ENCODE results near the gene TMEM192. TPM values are rescaled to one million over a fixed set of nuclear protein-coding genes. Genes with fewer than 3 reads are reported as not detected.
"Not testable (repeated sequence)": the region's sequence is repeated elsewhere in the genome, so short reads cannot be mapped to it uniquely, and the experiment has no call there.

Gene TMEM192
- total and polyA plus RNA-seq, 2 of the 13 experiments (the other 11 are each of a cell fraction or from before 2014, with no cell fraction given): 19.8 to 19.9 TPM

DNA sequence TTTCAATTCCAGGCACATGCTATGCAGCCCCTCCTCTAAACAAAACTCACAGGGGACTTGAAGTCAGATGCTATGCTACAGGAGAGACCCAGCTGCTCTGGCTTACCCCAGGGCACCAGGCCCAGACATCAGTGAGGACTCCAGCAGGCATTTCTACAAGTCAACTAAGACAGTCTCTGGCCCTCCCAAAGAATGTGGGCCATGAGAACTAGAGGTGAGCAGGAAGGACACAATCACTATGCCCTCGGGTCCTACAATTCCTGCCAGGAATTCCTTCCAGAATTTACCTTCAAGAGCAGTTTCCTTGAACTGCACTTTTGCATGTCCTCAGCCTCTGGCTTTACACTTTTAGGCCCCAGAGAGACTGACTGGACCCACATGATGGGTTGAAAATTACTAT, 17.4 kb downstream of the TMEM192 start:
- H3K27me3 ChIP-seq (ENCODE audit: control insufficient read depth in 1 of 2, insufficient read depth in 2 of 2, low read length in 2 of 2): no peaks in the 10 kb centered on the region
- H3K27ac ChIP-seq (ENCODE audit: extremely low read length, insufficient read depth, low read length): no peak overlapping the region
- H2AFZ ChIP-seq (ENCODE audit: low read length): no peak overlapping the region
- peaks cover 3 to 7% of the 10 kb centered on the region in 2 experiments; a peak in 2 of 5 replicates for H3K36me3 ChIP-seq (replicated peaks in 1 of 2; ENCODE audit: control insufficient read depth in 1 of 2, insufficient read depth in 2 of 2, low read length in 2 of 2)
- CTCF ChIA-PET (ENCODE audit: low intra/inter-chr PET ratio, low total read pairs): no interaction called here
- no peak overlapping the region for H3K4me3 ChIP-seq (replicated peaks in 1 of 3; ENCODE audit: insufficient read depth in 1 of 3, low read depth in 2 of 3, low read length in 3 of 3)
- H3K79me2 ChIP-seq (ENCODE audit: insufficient read depth, low read length): no peaks in the 10 kb centered on the region
- H3K4me2 ChIP-seq (ENCODE audit: low read depth, low read length): no peak overlapping the region
- no peak for ATAC-seq
- no peak for FAIRE-seq
- BruUV-seq (replicated peaks): no TSS peak
- DNase-seq (ENCODE audit: low spot score): no peak
- POLR2A ChIA-PET: no interaction called here
- no peaks in the 10 kb centered on the region for H4K20me1 ChIP-seq (ENCODE audit: insufficient read depth, low read length)
- intact Hi-C loops (cut with micrococcal nuclease; ENCODE audit: unreplicated experiment) (no loop called here), in situ Hi-C loops (cut with HindIII; ENCODE audit: extremely low pct_ligation_motif_present, low pct_unique_long_range_greater_than_20kb) (no loop called here)
- H3K4me1 ChIP-seq (ENCODE audit: insufficient read depth, low read length): no peaks in the 10 kb centered on the region
- WGBS (ENCODE audit: low lambda C conversion rate): 100% methylated on average over 1 of the region's 1 CpG
- TF ChIP-seq PHF8 (CRISPR knock-in tag; IDR thresholded peaks at IDR 0.05) (no peak), JUND (CRISPR knock-in tag; IDR thresholded peaks at IDR 0.05) (no peak)
- no peaks in the 10 kb centered on the region for H3K9me3 ChIP-seq (ENCODE audit: low read length)
- no peak overlapping the region for H3K9ac ChIP-seq (ENCODE audit: insufficient read depth, low read depth, low read length)

DNA sequence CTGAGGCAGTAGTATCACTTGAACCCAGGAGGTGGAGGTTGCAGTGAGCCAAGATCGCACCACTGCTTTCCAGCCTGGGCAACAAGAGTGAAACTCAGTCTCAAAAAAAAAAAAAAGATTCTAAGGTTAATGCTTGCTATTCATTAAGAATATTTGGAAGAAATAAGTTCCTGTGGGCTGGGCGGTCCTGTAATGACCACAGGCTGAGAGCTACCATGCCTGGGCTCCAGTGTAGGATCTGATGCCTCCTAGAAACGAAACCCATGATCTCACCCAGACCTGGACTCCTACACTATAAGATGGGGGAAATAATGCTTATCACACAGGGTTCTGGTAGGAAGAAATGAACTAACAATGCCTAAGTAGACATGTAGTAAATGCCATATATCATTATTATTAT, 17.8 kb downstream of the TMEM192 start:
- Histone ChIP-seq H2AFZ (ENCODE audit: low read length) (no peak overlapping the region), H3K4me3 (replicated peaks in 1 of 3; ENCODE audit: insufficient read depth in 1 of 3, low read depth in 2 of 3, low read length in 3 of 3) (no peak overlapping the region), H4K20me1 (ENCODE audit: insufficient read depth, low read length) (no peaks in the 10 kb centered on the region), H3K4me1 (ENCODE audit: insufficient read depth, low read length) (no peaks in the 10 kb centered on the region), H3K9me3 (ENCODE audit: low read length) (no peaks in the 10 kb centered on the region), H3K36me3 (replicated peaks in 1 of 2; ENCODE audit: control insufficient read depth in 1 of 2, insufficient read depth in 2 of 2, low read length in 2 of 2) (peaks cover 4 to 7% of the 10 kb centered on the region in 2 experiments; a peak in 2 of 5 replicates), H3K79me2 (ENCODE audit: insufficient read depth, low read length) (no peaks in the 10 kb centered on the region), H3K9ac (ENCODE audit: insufficient read depth, low read depth, low read length) (no peak overlapping the region), H3K27ac (ENCODE audit: extremely low read length, insufficient read depth, low read length) (no peak overlapping the region), H3K4me2 (ENCODE audit: low read depth, low read length) (no peak overlapping the region), H3K27me3 (ENCODE audit: control insufficient read depth in 1 of 2, insufficient read depth in 2 of 2, low read length in 2 of 2) (no peaks in the 10 kb centered on the region)
- FAIRE-seq: no peak
- 100% methylated on average over 3 of the region's 3 CpGs for WGBS (ENCODE audit: low lambda C conversion rate)
- no peak for ATAC-seq
- no TSS peak for BruUV-seq (replicated peaks)
- ChIA-PET POLR2A (no interaction called here), CTCF (ENCODE audit: low intra/inter-chr PET ratio, low total read pairs) (no interaction called here)
- DNase-seq (ENCODE audit: low spot score): no peak
- intact Hi-C loops (cut with micrococcal nuclease; ENCODE audit: unreplicated experiment) (no loop called here), in situ Hi-C loops (cut with HindIII; ENCODE audit: extremely low pct_ligation_motif_present, low pct_unique_long_range_greater_than_20kb) (no loop called here)
- no peak for TF ChIP-seq ZNF263 (CRISPR knock-in tag; IDR thresholded peaks at IDR 0.05)
- TF ChIP-seq ZNF777 (CRISPR knock-in tag; IDR thresholded peaks at IDR 0.05): no peak
- no peak for TF ChIP-seq ISL2 (CRISPR knock-in tag; IDR thresholded peaks at IDR 0.05)

DNA sequence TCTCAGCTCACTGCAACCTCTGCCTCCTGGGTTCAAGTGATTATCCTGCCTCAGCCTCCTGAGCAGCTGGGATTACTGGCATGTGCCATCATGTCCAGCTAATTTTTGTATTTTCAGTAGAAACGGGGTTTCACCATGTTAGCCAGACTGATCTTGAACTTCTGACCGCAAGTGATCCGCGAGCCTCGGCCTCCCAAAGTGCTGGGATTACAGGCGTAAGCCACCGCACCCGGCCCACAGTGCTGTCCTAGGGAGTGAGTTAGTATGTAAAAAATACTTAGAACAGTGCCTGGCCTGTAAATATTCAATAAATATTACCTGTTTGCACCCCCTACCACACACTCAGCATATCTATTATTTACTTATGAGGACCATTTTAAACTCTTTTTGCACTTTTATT, 20.5 kb downstream of the TMEM192 start:
- BruUV-seq (replicated peaks); POLR2A ChIA-PET; FAIRE-seq; H3K9me3 ChIP-seq (ENCODE audit: low read length); in situ Hi-C loops (cut with HindIII; ENCODE audit: extremely low pct_ligation_motif_present, low pct_unique_long_range_greater_than_20kb); H3K4me3 ChIP-seq (replicated peaks in 1 of 3; ENCODE audit: insufficient read depth in 1 of 3, low read depth in 2 of 3, low read length in 3 of 3); H2AFZ ChIP-seq (ENCODE audit: low read length); ATAC-seq; intact Hi-C loops (cut with micrococcal nuclease; ENCODE audit: unreplicated experiment); H3K79me2 ChIP-seq (ENCODE audit: insufficient read depth, low read length); H4K20me1 ChIP-seq (ENCODE audit: insufficient read depth, low read length); DNase-seq (ENCODE audit: low spot score); H3K27ac ChIP-seq (ENCODE audit: extremely low read length, insufficient read depth, low read length); H3K4me1 ChIP-seq (ENCODE audit: insufficient read depth, low read length); CTCF ChIA-PET (ENCODE audit: low intra/inter-chr PET ratio, low total read pairs); H3K27me3 ChIP-seq (ENCODE audit: control insufficient read depth in 1 of 2, insufficient read depth in 2 of 2, low read length in 2 of 2); H3K9ac ChIP-seq (ENCODE audit: insufficient read depth, low read depth, low read length); H3K4me2 ChIP-seq (ENCODE audit: low read depth, low read length): not testable (repeated sequence)
- 96% methylated on average over 8 of the region's 8 CpGs for WGBS (ENCODE audit: low lambda C conversion rate)
- peaks cover 6 to 18% of the 10 kb centered on the region in 2 experiments; a peak in 4 of 5 replicates for H3K36me3 ChIP-seq (replicated peaks in 1 of 2; ENCODE audit: control insufficient read depth in 1 of 2, insufficient read depth in 2 of 2, low read length in 2 of 2)

All from HepG2 (cell line).